Measurements from ENCODE around the gene AGBL4.
A peak's percentile ranks its signal among the peaks of the same experiment; 100 is the strongest.
"Not testable (repeated sequence)": the region's sequence is repeated elsewhere in the genome, so short reads cannot be mapped to it uniquely, and the experiment has no call there.

AGBL4 gene

GRCh38 chr1:50023292-50024159 lies at the start of gene AGBL4:
TSS of gene AGBL4 (minus strand) at chr1:50023954.
- DNase-seq = peak; percentile 92

- DNase-seq = no peak
Measured at GRCh38 chr1:50066806-50067205, 43.1 kb upstream of the AGBL4 start.

- DNase-seq = no peak
Measured at GRCh38 chr1:50060279-50060678, 36.5 kb upstream of the AGBL4 start.

GRCh38 chr1:50048791-50049190 lies 25.0 kb upstream of the AGBL4 start:
- DNase-seq = peak; percentile 50

- peak; percentile 83 for DNase-seq
Measured at GRCh38 chr1:50047916-50048694, 24.4 kb upstream of the AGBL4 start.

GRCh38 chr1:50038237-50038809 lies 14.6 kb upstream of the AGBL4 start:
- DNase-seq = no peak

GRCh38 chr1:50027794-50028193 lies 4.0 kb upstream of the AGBL4 start:
- DNase-seq = no peak

- DNase-seq = no peak
Measured at GRCh38 chr1:49995734-49996133, 28.0 kb downstream of the AGBL4 start.

GRCh38 chr1:49971088-49971487 lies 52.7 kb downstream of the AGBL4 start:
- no peak for DNase-seq

GRCh38 chr1:49951385-49951784 lies 72.4 kb downstream of the AGBL4 start:
- DNase-seq = no peak

GRCh38 chr1:49915301-49915700 lies 108.5 kb downstream of the AGBL4 start:
- not testable (repeated sequence) for DNase-seq

- DNase-seq = peak; percentile 3
Measured at GRCh38 chr1:49906365-49906764, 117.4 kb downstream of the AGBL4 start.

GRCh38 chr1:49864581-49864980 lies 159.2 kb downstream of the AGBL4 start:
- no peak for DNase-seq

GRCh38 chr1:49854741-49855140 lies 169.0 kb downstream of the AGBL4 start:
- no peak for DNase-seq

- no peak for DNase-seq
Measured at GRCh38 chr1:49842596-49842995, 181.2 kb downstream of the AGBL4 start.

GRCh38 chr1:49841767-49842166 lies 182.0 kb downstream of the AGBL4 start:
- DNase-seq = no peak

- DNase-seq = no peak
Measured at GRCh38 chr1:49824261-49824660, 199.5 kb downstream of the AGBL4 start.

- no peak for DNase-seq
Measured at GRCh38 chr1:49817681-49818080, 206.1 kb downstream of the AGBL4 start.

- not testable (repeated sequence) for DNase-seq
Measured at GRCh38 chr1:49787013-49787412, 236.7 kb downstream of the AGBL4 start.

- DNase-seq = no peak
Measured at GRCh38 chr1:49765034-49765433, 258.7 kb downstream of the AGBL4 start.

GRCh38 chr1:49738118-49738517 lies 285.6 kb downstream of the AGBL4 start:
- DNase-seq = not testable (repeated sequence)

GRCh38 chr1:49728377-49728776 lies 295.4 kb downstream of the AGBL4 start:
- DNase-seq = no peak

GRCh38 chr1:49723662-49724061 lies 300.1 kb downstream of the AGBL4 start:
- DNase-seq = no peak
